GM19455 (cell line): ENCODE measurements around the gene FKBP3.
"Not testable (repeated sequence)": the region's sequence is repeated elsewhere in the genome, so short reads cannot be mapped to it uniquely, and the experiment has no call there.

Source experiments
- ATAC-seq: cut with Tn5 transposase; IDR thresholded peaks from one replicate; pipeline ENCODE4 v1.9.1; 2021; ENCODE audit not compliant: unreplicated experiment

The FKBP3 gene

GRCh38 chr14:45134051-45134958 is at the start of gene FKBP3:
TSS of gene FKBP3 (minus strand) at chr14:45134481. CDS start at chr14:45134456, 25 bp downstream.
- ATAC-seq = peak; percentile 88

- no peak for ATAC-seq
Observed at GRCh38 chr14:45181806-45182205, 47.5 kb upstream of the FKBP3 start.

- no peak for ATAC-seq
Observed at GRCh38 chr14:45181329-45181728, 47.0 kb upstream of the FKBP3 start.

GRCh38 chr14:45177076-45177475 is 42.8 kb upstream of the FKBP3 start:
- no peak for ATAC-seq

GRCh38 chr14:45169906-45170305 is 35.6 kb upstream of the FKBP3 start:
- ATAC-seq = no peak

- ATAC-seq = no peak
Observed at GRCh38 chr14:45156067-45156466, 21.8 kb upstream of the FKBP3 start.

GRCh38 chr14:45150386-45150890 is 16.2 kb upstream of the FKBP3 start:
- ATAC-seq = no peak

- ATAC-seq = no peak
Observed at GRCh38 chr14:45149602-45150001, 15.3 kb upstream of the FKBP3 start.

- ATAC-seq = no peak
Observed at GRCh38 chr14:45145214-45145613, 10.9 kb upstream of the FKBP3 start.

- no peak for ATAC-seq
Observed at GRCh38 chr14:45144658-45145057, 10.4 kb upstream of the FKBP3 start.

- ATAC-seq = not testable (repeated sequence)
Observed at GRCh38 chr14:45142083-45142482, 7.8 kb upstream of the FKBP3 start.

- no peak for ATAC-seq
Observed at GRCh38 chr14:45140661-45141187, 6.4 kb upstream of the FKBP3 start.

- no peak for ATAC-seq
Observed at GRCh38 chr14:45136399-45136798, 2.1 kb upstream of the FKBP3 start.

- ATAC-seq = peak; percentile 46
Observed at GRCh38 chr14:45135659-45136395, 1.5 kb upstream of the FKBP3 start, which contains the start of gene FANCM. TSS of gene FANCM (plus strand) at chr14:45135930. CDS start at chr14:45136032, 102 bp downstream.

GRCh38 chr14:45135156-45135555 is 875 bp upstream of the FKBP3 start:
- no peak for ATAC-seq

GRCh38 chr14:45133683-45134050 is 614 bp downstream of the FKBP3 start:
- no peak for ATAC-seq

GRCh38 chr14:45128963-45129629 is 5.2 kb downstream of the FKBP3 start:
- ATAC-seq = no peak

- no peak for ATAC-seq
Observed at GRCh38 chr14:45125754-45126153, 8.5 kb downstream of the FKBP3 start.

GRCh38 chr14:45123271-45123670 is 11.0 kb downstream of the FKBP3 start:
- ATAC-seq = no peak

GRCh38 chr14:45120096-45120495 is 14.2 kb downstream of the FKBP3 start:
- ATAC-seq = no peak

- no peak for ATAC-seq
Observed at GRCh38 chr14:45118594-45118993, 15.7 kb downstream of the FKBP3 start.
